Measurements from ENCODE around the gene SSBP4.
A peak's percentile ranks its signal among the peaks of the same experiment; 100 is the strongest.

Gene SSBP4

GRCh38 chr19:18473003-18473705 lies 54.0 kb downstream of the SSBP4 start:
- DNase-seq: no peak

GRCh38 chr19:18473706-18474087 lies 54.5 kb downstream of the SSBP4 start:
- DNase-seq: no peak

GRCh38 chr19:18474366-18474887 lies 55.2 kb downstream of the SSBP4 start:
- no peak for DNase-seq

- no peak for DNase-seq
Observed at GRCh38 chr19:18475004-18475453, 55.8 kb downstream of the SSBP4 start.

GRCh38 chr19:18475762-18476331 lies 56.6 kb downstream of the SSBP4 start:
- no peak for DNase-seq

GRCh38 chr19:18476507-18477041 lies 57.4 kb downstream of the SSBP4 start:
- DNase-seq: no peak

GRCh38 chr19:18477042-18477779 lies 58.0 kb downstream of the SSBP4 start:
- no peak for DNase-seq

GRCh38 chr19:18477974-18478373 lies 58.8 kb downstream of the SSBP4 start:
- DNase-seq: no peak

- peak; percentile 56 for DNase-seq
Observed at GRCh38 chr19:18478545-18479311, 59.5 kb downstream of the SSBP4 start.

GRCh38 chr19:18480006-18480691 lies 61.0 kb downstream of the SSBP4 start:
- no peak for DNase-seq

- DNase-seq: no peak
Observed at GRCh38 chr19:18481505-18482222, 62.5 kb downstream of the SSBP4 start.

- DNase-seq: no peak
Observed at GRCh38 chr19:18483119-18483890, 64.1 kb downstream of the SSBP4 start.

Measured in DMS53 (cell line).